GM12865 (cell line): ENCODE data around the gene SPATA20.

ENCODE experiments used
- DNase-seq: peaks from one replicate; pipeline ENCODE4 v3.0.0; 2010; ENCODE audit warnings: low read depth
- H3K4me3 ChIP-seq: 2 replicates; pipeline ENCODE4 v1.5.1; 2011; ENCODE audit warnings: mild to moderate bottlenecking, low read depth, low read length, control low read depth
- CTCF ChIP-seq: IDR thresholded peaks from 2 replicates; pipeline ENCODE4 v1.5.1; 2011; ENCODE audit warnings: low read length, control low read depth, low read depth, inconsistent platforms; ENCODE audit not compliant: insufficient read depth; ENCODE audit errors: missing control alignments

Gene SPATA20

GRCh38 chr17:50539762-50540559 lies 7.0 kb upstream of the SPATA20 start:
- H3K4me3 ChIP-seq = no peak overlapping the region
- DNase-seq = peak; percentile 27
- no peak for TF ChIP-seq CTCF

- H3K4me3 ChIP-seq = no peak overlapping the region
These were observed 6.2 kb upstream of the SPATA20 start for GRCh38 chr17:50540560-50541401.

GRCh38 chr17:50541402-50541715 lies 5.6 kb upstream of the SPATA20 start:
- H3K4me3 ChIP-seq = peak overlapping the region; percentile 62
- DNase-seq = no peak
- no peak for TF ChIP-seq CTCF

More at GRCh38 chr17:50540560-50541401, 6.2 kb upstream of the SPATA20 start:
- no peak for TF ChIP-seq CTCF
- DNase-seq = no peak

GRCh38 chr17:50541716-50542688 lies 5.0 kb upstream of the SPATA20 start:
- H3K4me3 ChIP-seq = peak overlapping the region; percentile 62
- peak; percentile 45 for TF ChIP-seq CTCF
- peak; percentile 78 for DNase-seq

- TF ChIP-seq CTCF = no peak
- DNase-seq = no peak
- no peak overlapping the region for H3K4me3 ChIP-seq
These were observed 3.9 kb upstream of the SPATA20 start for GRCh38 chr17:50542795-50543774.
